Liver (tissue), 9 donors: ENCODE measurements around the gene GATA5. TPM values are rescaled to one million over a fixed set of nuclear protein-coding genes. Genes with fewer than 3 reads are reported as not detected.

Experiments
- DNase-seq: peaks from one replicate; pipeline ENCODE4 v3.0.0-alpha.2; 2017; ENCODE audit warnings: low spot score
- H3K27ac ChIP-seq, 2 donors: one replicate each; pipeline ENCODE4 v1.7.0; 2013; ENCODE audit warnings: inconsistent platforms in 2 of 2, low read length in 2 of 2, control low read depth in 1 of 2, low read depth in 1 of 2, mild to moderate bottlenecking in 1 of 2
- H3K27me3 ChIP-seq, 4 donors: one replicate each; pipeline versions ENCODE4 v1.6.1 to v1.7.0; 2013; ENCODE audit warnings: low read length in 3 of 4, inconsistent platforms in 1 of 4, mild to moderate bottlenecking in 1 of 4, moderate library complexity in 1 of 4; ENCODE audit not compliant: control insufficient read depth in 4 of 4, insufficient read depth in 4 of 4
- H3K36me3 ChIP-seq, 4 donors: one replicate each; pipeline versions ENCODE4 v1.6.1 to v1.7.0; 2013; ENCODE audit warnings: low read length in 3 of 4, mild to moderate bottlenecking in 3 of 4, low read depth in 1 of 4, moderate library complexity in 1 of 4; ENCODE audit not compliant: control insufficient read depth in 4 of 4, insufficient read depth in 3 of 4
- H3K4me1 ChIP-seq, 4 donors: one replicate each; pipeline versions ENCODE4 v1.6.1 to v1.7.0; 2013; ENCODE audit warnings: low read length in 3 of 4, mild to moderate bottlenecking in 3 of 4, moderate library complexity in 1 of 4; ENCODE audit not compliant: control insufficient read depth in 4 of 4, insufficient read depth in 4 of 4
- H3K4me3 ChIP-seq, 3 donors: one replicate each; pipeline versions ENCODE4 v1.6.1 to v1.7.0; 2013; ENCODE audit warnings: low read length in 3 of 3, control low read depth in 1 of 3, low read depth in 1 of 3, mild to moderate bottlenecking in 1 of 3
- H3K9ac ChIP-seq, 2 donors: one replicate each; pipeline ENCODE4 v1.7.0; 2013; ENCODE audit warnings: low read length in 2 of 2, mild to moderate bottlenecking in 2 of 2, moderate library complexity in 2 of 2, control low read depth in 1 of 2, low read depth in 1 of 2
- H3K9me3 ChIP-seq, 4 donors: one replicate each; pipeline versions ENCODE4 v1.6.1 to v1.7.0; 2013; ENCODE audit warnings: low read length in 3 of 4; ENCODE audit not compliant: control insufficient read depth in 4 of 4
- EGR1 ChIP-seq, 2 donors: IDR thresholded peaks; 2 replicates each; pipeline ENCODE4 v1.6.1; 2016 to 2018; ENCODE audit warnings: antibody characterized with exemption in 2 of 2, low read depth in 2 of 2
- FOXA1 ChIP-seq: IDR thresholded peaks from 2 replicates; pipeline ENCODE4 v1.6.1; 2016; ENCODE audit warnings: antibody characterized with exemption
- FOXA2 ChIP-seq: IDR thresholded peaks from 2 replicates; pipeline ENCODE4 v1.6.1; 2016; ENCODE audit warnings: antibody characterized with exemption
- GABPA ChIP-seq, 2 donors: IDR thresholded peaks in 1 of 2; conservative IDR thresholded peaks in 1 of 2; 2 replicates each; pipeline ENCODE4 v1.6.1; 2016; ENCODE audit warnings: antibody characterized with exemption in 2 of 2, mild to moderate bottlenecking in 1 of 2, moderate library complexity in 1 of 2
- HNF4A ChIP-seq, 2 donors: conservative IDR thresholded peaks; 2 replicates each; pipeline ENCODE4 v1.6.1; 2016; ENCODE audit warnings: antibody characterized with exemption in 2 of 2, mild to moderate bottlenecking in 2 of 2
- HNF4G ChIP-seq: IDR thresholded peaks from 2 replicates; pipeline ENCODE4 v1.6.1; 2016; ENCODE audit warnings: antibody characterized with exemption
- JUND ChIP-seq, 2 donors: IDR thresholded peaks; 2 replicates each; pipeline ENCODE4 v1.6.1; 2016; ENCODE audit warnings: antibody characterized with exemption in 2 of 2
- NR2F2 ChIP-seq: IDR thresholded peaks from 2 replicates; pipeline ENCODE4 v1.6.1; 2016; ENCODE audit warnings: antibody characterized with exemption
- RAD21 ChIP-seq, 2 donors: IDR thresholded peaks; 2 replicates each; pipeline ENCODE4 v1.6.1; 2016; ENCODE audit warnings: antibody characterized with exemption in 2 of 2, mild to moderate bottlenecking in 2 of 2
- RXRA ChIP-seq, 2 donors: IDR thresholded peaks; 2 replicates each; pipeline ENCODE4 v1.6.1; 2017 to 2018; ENCODE audit warnings: antibody characterized with exemption in 2 of 2, mild to moderate bottlenecking in 1 of 2
- SP1 ChIP-seq: IDR thresholded peaks from 2 replicates; pipeline ENCODE4 v1.6.1; 2018; ENCODE audit warnings: antibody characterized with exemption, mild to moderate bottlenecking
- TAF1 ChIP-seq: conservative IDR thresholded peaks from 2 replicates; pipeline ENCODE4 v1.6.1; 2016; ENCODE audit warnings: antibody characterized with exemption, mild to moderate bottlenecking
- YY1 ChIP-seq: IDR thresholded peaks from 2 replicates; pipeline ENCODE4 v1.6.1; 2016; ENCODE audit warnings: antibody characterized with exemption, mild to moderate bottlenecking
- WGBS: extraction: QIAGEN DNeasy Blood & Tissue Kit; methylation state at CpG from one replicate; pipeline ENCODE4 v1.1.7; 2013; 5-methylcytosine and 5-hydroxymethylcytosine counted together
- polyA plus RNA-seq, 2 donors: library from polyadenylated mRNA; stranded (reverse) in 1 of 2; unstranded in 1 of 2; fragments of 200-250 nt in 1 of 2; fragments of >200 nt in 1 of 2; fragmentation: Nextera tagmentation in 1 of 2; extraction: Ambion mirVana in 1 of 2; gene quantifications; one replicate each; pipeline versions ENCODE4 v1.2.1 to v1.2.3, GENCODE V29; 2013 to 2015
- total RNA-seq, 2 donors: library from RNA; depleted of rRNA; stranded (reverse); fragments of >200 nt; gene quantifications; one replicate each; pipeline ENCODE4 v1.2.3, GENCODE V29; 2014
- TF ChIP-seq, protein P1 (sequence below): IDR thresholded peaks from 2 replicates; pipeline ENCODE4 v1.6.1; 2016; ENCODE audit warnings: antibody characterized with exemption
- TF ChIP-seq, protein P2 (sequence below): IDR thresholded peaks from 2 replicates; pipeline ENCODE4 v1.6.1; 2016; ENCODE audit warnings: antibody characterized with exemption
- TF ChIP-seq, protein P3 (sequence below): IDR thresholded peaks from 2 replicates; pipeline ENCODE4 v1.6.1; 2016; ENCODE audit warnings: antibody characterized with exemption, mild to moderate bottlenecking
- TF ChIP-seq, protein P4 (sequence below): IDR thresholded peaks from 2 replicates; pipeline ENCODE4 v1.6.1; 2016; ENCODE audit warnings: antibody characterized with exemption
- TF ChIP-seq, protein P5 (sequence below): fragments of 150-350 bp; IDR thresholded peaks from 2 replicates; pipeline ENCODE4 v1.5.1; 2017; ENCODE audit warnings: improper control_type of control experiment, low read depth, low read length; ENCODE audit not compliant: missing input control
- donor health status: healthy.
- donor health status: healthy.
- donor health status: healthy.
- donor health status: healthy.
- donor health status: healthy.

GATA5 gene
- total and polyA plus RNA-seq, 4 donors, result 0.25 to 6.1 (median 0.34) TPM

DNA sequence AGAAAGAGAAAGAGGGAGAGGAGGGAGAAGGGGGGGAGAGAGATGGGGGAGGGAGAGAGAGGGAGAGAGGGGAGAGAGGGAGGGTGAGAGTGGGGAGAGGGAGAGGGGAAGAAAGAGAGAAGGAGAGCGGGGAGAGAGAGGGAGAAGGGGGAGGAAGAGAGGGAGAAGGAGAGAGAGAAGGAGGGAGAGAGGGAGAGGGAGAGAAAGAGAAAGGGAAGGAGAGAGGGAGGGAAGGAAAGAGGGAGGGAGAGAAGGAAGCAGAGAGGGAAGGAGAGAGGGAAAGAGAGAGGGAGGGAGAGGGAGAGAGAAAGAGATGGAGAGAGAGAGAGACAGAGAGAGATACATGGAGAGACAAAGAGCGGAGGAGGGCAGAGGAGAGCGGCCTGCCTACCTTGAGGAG lies 23.8 kb downstream of the GATA5 start:
- Histone ChIP-seq H3K9ac (no peak overlapping the region), H3K27ac (no peak overlapping the region), H3K4me3 (no peak overlapping the region), H3K9me3 (no peaks in the 10 kb centered on the region), H3K27me3 (peaks cover 0 to 4% (median 0%) of the 10 kb centered on the region in 4 donors), H3K36me3 (no peaks in the 10 kb centered on the region), H3K4me1 (peaks cover 1 to 9% (median 5%) of the 10 kb centered on the region in 4 donors)
- no peak for TF ChIP-seq GABPA (IDR thresholded peaks at IDR 0.05 in 1 of 2, conservative IDR thresholded peaks at IDR 0.05 in 1 of 2)
- TF ChIP-seq, protein P1, sequence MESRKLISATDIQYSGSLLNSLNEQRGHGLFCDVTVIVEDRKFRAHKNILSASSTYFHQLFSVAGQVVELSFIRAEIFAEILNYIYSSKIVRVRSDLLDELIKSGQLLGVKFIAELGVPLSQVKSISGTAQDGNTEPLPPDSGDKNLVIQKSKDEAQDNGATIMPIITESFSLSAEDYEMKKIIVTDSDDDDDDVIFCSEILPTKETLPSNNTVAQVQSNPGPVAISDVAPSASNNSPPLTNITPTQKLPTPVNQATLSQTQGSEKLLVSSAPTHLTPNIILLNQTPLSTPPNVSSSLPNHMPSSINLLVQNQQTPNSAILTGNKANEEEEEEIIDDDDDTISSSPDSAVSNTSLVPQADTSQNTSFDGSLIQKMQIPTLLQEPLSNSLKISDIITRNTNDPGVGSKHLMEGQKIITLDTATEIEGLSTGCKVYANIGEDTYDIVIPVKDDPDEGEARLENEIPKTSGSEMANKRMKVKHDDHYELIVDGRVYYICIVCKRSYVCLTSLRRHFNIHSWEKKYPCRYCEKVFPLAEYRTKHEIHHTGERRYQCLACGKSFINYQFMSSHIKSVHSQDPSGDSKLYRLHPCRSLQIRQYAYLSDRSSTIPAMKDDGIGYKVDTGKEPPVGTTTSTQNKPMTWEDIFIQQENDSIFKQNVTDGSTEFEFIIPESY, result no peak
- no peak for TF ChIP-seq RAD21 (IDR thresholded peaks at IDR 0.05)
- TF ChIP-seq, protein P2, sequence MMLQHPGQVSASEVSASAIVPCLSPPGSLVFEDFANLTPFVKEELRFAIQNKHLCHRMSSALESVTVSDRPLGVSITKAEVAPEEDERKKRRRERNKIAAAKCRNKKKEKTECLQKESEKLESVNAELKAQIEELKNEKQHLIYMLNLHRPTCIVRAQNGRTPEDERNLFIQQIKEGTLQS, result no peak
- no peak for TF ChIP-seq FOXA1
- TF ChIP-seq SP1, result no peak
- TF ChIP-seq, protein P3, sequence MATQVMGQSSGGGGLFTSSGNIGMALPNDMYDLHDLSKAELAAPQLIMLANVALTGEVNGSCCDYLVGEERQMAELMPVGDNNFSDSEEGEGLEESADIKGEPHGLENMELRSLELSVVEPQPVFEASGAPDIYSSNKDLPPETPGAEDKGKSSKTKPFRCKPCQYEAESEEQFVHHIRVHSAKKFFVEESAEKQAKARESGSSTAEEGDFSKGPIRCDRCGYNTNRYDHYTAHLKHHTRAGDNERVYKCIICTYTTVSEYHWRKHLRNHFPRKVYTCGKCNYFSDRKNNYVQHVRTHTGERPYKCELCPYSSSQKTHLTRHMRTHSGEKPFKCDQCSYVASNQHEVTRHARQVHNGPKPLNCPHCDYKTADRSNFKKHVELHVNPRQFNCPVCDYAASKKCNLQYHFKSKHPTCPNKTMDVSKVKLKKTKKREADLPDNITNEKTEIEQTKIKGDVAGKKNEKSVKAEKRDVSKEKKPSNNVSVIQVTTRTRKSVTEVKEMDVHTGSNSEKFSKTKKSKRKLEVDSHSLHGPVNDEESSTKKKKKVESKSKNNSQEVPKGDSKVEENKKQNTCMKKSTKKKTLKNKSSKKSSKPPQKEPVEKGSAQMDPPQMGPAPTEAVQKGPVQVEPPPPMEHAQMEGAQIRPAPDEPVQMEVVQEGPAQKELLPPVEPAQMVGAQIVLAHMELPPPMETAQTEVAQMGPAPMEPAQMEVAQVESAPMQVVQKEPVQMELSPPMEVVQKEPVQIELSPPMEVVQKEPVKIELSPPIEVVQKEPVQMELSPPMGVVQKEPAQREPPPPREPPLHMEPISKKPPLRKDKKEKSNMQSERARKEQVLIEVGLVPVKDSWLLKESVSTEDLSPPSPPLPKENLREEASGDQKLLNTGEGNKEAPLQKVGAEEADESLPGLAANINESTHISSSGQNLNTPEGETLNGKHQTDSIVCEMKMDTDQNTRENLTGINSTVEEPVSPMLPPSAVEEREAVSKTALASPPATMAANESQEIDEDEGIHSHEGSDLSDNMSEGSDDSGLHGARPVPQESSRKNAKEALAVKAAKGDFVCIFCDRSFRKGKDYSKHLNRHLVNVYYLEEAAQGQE, result no peak
- no peak for TF ChIP-seq HNF4A (conservative IDR thresholded peaks at IDR 0.05)
- TF ChIP-seq, protein P4, sequence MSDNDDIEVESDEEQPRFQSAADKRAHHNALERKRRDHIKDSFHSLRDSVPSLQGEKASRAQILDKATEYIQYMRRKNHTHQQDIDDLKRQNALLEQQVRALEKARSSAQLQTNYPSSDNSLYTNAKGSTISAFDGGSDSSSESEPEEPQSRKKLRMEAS, result no peak
- TF ChIP-seq TAF1, result no peak
- TF ChIP-seq NR2F2, result no peak
- TF ChIP-seq FOXA2, result no peak
- TF ChIP-seq YY1, result no peak
- no peak for TF ChIP-seq HNF4G
- TF ChIP-seq EGR1 (IDR thresholded peaks at IDR 0.05; ENCODE audit: low read depth in 2 of 2), result no peak
- TF ChIP-seq RXRA (IDR thresholded peaks at IDR 0.05), result no peak
- TF ChIP-seq, protein P5, sequence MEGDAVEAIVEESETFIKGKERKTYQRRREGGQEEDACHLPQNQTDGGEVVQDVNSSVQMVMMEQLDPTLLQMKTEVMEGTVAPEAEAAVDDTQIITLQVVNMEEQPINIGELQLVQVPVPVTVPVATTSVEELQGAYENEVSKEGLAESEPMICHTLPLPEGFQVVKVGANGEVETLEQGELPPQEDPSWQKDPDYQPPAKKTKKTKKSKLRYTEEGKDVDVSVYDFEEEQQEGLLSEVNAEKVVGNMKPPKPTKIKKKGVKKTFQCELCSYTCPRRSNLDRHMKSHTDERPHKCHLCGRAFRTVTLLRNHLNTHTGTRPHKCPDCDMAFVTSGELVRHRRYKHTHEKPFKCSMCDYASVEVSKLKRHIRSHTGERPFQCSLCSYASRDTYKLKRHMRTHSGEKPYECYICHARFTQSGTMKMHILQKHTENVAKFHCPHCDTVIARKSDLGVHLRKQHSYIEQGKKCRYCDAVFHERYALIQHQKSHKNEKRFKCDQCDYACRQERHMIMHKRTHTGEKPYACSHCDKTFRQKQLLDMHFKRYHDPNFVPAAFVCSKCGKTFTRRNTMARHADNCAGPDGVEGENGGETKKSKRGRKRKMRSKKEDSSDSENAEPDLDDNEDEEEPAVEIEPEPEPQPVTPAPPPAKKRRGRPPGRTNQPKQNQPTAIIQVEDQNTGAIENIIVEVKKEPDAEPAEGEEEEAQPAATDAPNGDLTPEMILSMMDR, result no peak
- TF ChIP-seq JUND (IDR thresholded peaks at IDR 0.05), result no peak
- DNase-seq, result no peak
- 95% methylated on average over 3 of the region's 3 CpGs for WGBS
